Occipital lobe (tissue), 2 donors: Measurements from ENCODE around the gene KRT85. TPM values are rescaled to one million over a fixed set of nuclear protein-coding genes. Genes with fewer than 3 reads are reported as not detected.
"Not testable (repeated sequence)": the region's sequence is repeated elsewhere in the genome, so short reads cannot be mapped to it uniquely, and the experiment has no call there.

ENCODE experiments used
- DNase-seq: peaks from one replicate; lab custom pipeline; 2025; lab: John Stamatoyannopoulos, UW
- total RNA-seq: library from RNA; depleted of rRNA; stranded (reverse); fragments of >200 nt; gene quantifications from one replicate; pipeline ENCODE4 v1.2.3, GENCODE V29; 2014

Gene KRT85
- total RNA-seq, 1 donor from 2014 or later = not detected

DNA sequence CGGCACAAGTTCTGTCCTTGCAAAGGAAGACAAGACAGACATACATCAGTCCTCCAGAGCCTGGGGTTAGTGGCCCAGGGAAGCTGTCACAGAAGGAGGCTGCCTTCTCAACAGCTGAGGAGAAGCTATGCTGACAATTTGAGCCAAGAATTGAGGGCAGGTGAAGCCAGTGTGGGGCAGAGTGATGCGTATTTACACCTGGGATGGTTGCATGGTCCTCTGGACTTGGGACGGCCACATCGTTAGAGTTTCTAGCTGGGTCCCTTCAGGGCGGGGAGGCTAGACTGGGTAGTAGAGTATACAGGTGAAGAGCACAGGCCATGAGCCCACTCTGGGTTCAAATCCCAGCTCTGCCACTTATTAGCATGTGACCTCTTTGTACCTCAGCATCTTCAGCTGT, 16.5 kb downstream of the KRT85 start:
- no peak for DNase-seq

DNA sequence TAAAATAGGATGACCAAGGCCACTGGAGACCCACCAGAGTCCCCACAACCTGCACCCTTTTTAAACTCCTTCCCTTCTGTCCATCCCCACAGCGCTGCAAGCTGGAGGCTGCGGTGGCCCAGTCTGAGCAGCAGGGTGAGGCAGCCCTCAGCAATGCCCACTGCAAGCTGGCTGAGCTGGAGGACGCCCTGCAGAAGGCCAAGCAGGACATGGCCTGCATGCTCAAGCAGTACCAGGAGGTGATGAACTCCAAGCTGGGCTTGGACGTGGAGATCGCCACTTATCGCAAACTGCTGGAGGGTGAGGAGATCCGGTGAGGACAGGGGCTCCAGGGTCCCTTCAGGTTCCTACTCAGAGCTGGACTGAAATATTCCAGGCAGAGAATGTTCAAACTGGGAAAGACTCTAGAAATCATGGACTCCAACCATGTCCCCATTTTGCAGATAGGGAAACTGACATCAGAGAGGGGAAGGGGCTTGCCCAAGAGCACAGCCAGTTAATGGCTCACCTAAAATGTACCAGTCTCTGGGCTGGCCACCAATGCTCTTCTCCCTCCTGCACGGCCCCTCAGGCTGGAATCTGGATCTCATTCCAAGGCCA, 17.2 kb downstream of the KRT85 start:
- no peak for DNase-seq

DNA sequence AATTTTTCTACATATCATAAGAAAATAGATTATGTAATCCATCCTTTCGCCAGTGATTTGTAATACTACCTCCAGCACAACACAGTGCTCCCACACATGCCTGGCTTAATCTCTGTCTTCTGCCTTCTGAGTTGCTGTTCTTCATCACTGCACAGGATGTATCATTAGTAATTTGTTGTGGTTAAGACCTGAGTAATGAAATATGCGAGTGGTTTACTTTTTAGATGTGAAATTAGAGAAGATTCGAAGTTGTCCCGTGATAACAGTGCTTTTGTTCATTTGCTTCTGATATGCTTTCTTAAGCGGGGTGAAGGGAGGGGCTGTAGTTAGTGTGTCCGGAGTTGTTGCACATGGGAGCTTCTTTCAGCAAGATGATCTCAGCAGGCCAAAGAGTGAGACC, 18.1 kb downstream of the KRT85 start:
- no peak for DNase-seq

DNA sequence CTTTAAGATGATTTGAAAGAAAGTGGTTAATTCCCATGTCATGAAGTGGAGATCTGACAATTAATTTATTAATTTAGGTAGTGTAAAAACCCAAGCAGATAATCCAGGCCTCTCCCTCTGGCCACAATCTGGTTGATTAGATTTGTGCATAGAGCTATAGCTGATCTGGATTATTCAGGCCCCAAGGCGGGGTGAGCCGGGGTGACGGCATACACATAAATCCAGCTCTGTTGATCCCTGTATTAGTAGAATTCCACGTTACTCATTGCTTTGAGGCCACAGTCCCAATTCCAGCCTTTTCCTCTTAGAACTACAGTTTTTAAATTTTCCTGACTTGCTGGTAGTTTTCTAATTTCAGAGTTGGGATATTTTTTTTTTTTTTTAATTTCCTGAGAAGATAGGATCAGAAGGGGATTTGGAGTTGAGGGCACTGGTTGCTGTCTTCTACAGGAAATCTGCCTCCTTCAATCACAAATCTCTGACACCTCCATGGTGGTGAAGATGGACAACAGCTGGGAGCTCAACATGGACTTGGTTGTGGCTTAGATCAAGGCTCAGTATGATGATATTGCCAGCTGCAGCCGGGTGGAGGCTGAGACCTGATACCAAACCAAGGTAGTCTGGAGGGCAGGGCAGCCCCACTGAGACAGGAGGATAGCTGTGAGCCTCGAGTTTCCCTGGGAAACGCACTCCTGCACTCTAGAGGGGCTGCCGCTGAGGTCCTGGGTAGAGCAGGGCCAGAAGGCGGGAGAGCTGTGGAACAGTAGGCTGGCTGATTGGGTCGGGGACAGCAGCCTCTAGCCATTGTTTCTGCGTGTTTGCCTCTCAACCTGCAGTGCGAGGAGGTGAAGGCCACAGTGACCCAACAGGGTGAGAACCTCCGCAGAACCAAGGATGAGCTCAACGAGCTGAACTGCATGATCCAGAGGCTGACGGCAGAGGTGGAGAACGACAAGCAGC, 19.4 kb downstream of the KRT85 start:
- DNase-seq = no peak

DNA sequence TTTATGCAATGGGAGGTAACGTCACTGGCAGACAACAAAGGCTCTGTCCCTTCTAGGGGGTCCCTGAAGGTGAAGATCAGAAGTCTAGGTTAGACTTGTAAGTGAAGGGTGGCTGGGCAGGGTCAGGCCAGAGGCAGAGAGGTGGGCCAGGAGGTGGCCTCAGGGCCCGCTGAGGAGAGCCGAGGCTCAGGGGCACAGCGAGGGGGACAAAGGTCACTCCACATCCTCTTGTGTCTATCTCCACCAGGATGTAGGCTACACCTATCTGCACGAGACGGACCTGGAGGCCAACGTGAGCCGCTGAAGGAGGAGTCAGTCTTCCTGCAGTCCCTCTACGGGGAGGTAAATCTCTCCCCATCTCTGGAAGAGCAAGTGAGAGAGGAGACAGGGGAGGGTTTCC, 20.3 kb downstream of the KRT85 start:
- no peak for DNase-seq

DNA sequence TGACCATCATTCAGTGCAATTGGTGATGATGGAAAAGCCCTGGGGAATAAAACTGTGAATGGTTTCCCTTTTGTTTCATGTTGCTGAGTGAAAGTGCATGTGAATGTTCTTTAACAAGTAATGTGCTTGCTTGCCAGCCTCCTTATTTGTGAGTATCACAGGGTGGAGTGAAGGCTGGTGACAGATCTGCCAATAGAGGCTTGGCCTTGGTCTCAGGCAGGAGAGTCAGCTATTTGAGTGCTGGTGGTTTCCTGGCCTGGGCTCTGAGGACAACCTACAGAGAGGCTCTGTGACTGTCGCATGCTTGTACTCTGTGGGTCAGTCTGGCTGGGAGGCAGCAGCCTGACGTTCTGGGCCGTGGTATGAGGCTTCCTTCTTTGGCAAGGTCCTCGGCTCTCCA, 20.7 kb downstream of the KRT85 start:
- no peak for DNase-seq

DNA sequence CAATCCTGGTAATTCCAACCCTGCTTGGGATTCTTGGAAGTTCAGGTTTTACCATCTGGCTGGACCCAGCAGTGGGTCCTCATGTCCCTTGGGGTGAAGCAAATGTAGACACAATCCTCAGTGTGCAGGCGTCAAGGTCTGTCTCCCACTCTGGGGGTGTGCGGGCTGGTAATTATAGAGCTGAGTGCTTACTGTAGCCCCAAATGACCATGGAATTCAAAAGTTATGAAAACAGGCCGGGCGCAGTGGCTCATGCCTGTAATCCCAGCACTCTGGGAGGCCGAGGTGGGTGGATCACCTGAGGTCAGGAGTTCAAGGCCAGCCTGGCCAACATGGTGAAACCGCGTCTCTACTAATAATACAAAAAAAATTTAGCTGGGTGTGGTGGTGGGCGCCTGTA, 22.2 kb downstream of the KRT85 start:
- DNase-seq = not testable (repeated sequence)

DNA sequence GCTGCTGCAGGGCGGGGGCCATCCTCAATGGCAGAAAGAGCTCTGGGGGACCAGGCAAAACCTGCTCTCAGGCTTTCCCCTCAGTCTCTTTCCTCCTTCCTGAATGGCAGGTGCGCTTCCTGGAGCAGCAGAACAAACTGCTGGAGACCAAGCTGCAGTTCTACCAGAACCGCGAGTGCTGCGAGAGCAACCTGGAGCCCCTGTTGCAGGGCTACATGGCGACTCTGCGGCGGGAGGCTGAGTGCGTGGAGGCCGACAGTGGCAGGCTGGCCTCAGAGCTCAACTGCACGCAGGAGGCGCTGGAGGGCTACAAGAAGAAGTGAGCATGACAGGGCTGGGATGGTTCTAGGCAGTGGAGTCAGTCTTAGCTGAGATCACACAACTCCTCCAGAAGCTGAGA, 23.2 kb downstream of the KRT85 start:
- DNase-seq = no peak

DNA sequence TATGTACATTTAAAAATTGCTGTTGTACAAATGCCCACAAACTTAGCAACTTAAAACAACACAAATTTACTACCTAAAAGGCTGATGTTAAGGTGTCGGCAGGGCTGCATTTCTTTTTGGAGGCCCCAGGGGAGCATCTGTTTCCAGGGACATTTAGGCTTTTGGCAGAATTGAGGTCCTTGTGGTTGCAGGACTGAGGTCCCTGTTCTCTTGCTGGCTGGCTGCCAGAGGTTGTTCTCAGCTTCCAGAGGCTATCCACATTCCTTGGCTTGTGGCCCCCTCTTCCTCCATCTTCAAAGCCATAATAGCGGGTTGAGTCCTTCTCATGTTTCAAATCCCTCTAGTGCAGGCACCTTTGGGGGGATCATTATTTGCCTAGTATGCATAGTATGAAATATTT, 23.7 kb downstream of the KRT85 start:
- DNase-seq = no peak

DNA sequence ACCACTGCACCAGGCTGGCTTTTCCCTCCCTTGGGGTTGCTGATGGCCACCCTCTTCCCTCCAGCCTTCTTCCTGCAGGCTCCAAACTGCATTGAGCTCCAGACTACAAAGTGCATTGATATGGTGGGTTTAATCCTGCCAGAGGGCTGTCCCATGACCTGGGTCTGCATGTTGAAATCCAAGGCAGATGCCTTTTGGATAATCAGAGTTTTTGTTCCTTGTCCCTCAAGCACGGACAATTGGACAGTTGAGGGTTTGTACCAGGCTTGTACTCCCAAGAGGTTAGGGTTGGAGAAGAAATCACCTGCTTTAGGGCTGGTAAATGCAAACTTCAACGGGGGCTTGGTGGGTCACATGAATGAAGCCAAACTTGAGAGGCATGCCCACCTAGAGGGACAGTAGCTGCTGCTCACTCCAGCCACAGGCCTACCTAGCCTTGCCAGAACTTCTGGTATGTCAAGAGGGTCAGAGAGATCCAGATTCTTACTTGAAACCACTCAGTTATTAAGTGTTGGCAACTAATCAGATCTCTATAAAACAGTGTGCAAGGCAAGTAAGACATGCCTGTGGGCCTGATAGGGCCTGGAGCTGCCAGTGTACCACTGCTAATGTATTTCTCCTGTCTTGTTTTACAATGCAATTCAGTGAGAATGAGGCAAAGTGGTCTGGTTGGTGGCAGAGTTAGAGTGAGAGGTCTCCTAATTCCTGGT, 24.3 kb downstream of the KRT85 start:
- no peak for DNase-seq

DNA sequence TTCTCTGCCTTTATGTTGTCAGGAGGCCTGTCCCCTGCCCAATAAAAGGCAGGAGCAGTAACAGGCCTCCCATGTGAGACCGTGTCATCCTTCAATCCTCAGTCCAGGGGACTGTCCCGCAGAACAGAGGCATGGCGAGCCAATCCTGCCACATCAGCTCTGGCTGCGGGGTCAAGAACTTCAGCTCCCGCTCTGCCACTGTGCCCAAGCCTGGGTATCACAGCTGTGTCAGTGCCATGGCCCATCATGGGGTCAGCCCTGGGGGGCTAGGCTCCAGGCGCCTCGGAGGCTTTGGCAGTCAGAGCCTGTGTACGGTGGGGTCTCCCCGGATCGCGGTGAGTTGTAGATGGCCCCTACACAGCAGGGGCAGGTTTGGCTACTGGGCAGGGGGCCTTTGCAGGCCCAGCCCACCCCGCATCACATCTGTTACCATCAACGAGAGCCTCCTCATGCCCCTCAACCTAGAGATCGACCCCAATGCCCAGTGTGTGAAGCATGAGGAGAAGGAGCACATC, 26.2 kb downstream of the KRT85 start:
- no peak for DNase-seq

DNA sequence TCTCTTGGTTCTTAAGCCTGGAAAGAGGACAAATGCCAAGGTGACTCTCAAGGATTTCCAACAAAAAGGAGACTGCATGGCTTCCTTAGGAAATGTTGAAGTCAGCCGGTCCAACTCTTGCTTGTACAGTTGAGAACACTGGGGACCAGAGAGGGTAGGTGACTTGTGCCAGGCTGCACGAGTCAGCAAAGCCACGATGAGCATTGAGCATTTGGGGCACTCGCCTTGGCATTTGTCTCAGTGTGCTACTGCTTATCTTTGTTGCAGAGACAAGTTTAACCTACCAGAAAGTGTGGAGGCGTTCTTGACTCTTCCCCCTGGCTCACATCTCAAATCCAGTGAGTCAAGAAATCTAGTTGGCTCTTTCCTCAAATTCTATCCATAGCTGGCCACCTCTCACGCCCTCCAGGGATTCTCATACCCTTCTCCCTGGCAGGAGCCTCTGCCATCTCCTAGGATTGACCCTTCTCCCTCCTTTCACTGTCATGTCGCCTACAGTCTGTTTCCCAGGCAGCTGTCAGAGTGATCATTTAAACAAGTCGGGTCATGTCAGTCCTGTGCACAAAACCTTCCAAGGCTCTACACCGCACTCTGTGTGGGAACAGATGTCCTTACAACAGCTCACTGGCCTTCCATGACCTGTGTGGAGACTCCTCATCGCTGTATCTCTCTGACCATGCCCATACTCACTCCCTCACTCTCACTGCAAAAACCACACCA, 28.9 kb downstream of the KRT85 start:
- DNase-seq = no peak

DNA sequence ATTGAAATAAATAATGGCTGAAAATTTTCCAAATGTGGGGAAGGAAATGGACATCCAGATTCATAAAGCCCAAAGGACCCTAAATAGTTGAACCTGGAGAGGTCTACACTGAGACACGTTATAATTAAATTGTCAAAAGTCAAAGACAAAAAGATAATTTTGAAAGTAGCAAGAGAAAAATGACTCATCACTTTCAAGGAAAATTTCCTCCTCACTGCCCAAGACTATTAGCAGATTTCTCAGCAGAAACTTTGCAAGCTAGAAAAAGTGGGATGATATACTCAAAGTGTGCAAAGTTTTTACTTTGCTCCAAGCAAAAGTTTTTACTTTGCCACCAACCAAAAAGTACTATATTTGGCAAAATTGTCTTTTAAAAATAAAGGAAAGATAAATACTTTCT, 30.2 kb downstream of the KRT85 start:
- no peak for DNase-seq

DNA sequence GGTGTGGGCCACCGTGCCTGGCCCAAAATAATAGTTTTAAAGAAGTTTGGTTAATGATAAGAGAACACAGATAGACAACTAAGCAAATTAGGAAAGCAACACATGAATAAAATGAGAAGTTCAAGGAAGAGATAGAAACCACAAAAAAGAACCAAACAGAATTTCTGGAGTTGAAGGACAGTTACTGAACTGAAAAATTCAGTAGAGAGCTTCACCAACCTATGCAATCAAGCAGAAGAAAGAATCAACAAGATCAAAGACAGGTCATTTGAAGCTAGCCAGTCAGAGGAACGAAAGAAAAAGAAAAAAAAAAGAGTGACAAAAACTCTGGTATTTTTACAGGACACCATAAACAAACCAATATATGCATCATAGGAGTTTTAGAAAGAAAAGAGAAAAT, 30.6 kb downstream of the KRT85 start:
- no peak for DNase-seq

DNA sequence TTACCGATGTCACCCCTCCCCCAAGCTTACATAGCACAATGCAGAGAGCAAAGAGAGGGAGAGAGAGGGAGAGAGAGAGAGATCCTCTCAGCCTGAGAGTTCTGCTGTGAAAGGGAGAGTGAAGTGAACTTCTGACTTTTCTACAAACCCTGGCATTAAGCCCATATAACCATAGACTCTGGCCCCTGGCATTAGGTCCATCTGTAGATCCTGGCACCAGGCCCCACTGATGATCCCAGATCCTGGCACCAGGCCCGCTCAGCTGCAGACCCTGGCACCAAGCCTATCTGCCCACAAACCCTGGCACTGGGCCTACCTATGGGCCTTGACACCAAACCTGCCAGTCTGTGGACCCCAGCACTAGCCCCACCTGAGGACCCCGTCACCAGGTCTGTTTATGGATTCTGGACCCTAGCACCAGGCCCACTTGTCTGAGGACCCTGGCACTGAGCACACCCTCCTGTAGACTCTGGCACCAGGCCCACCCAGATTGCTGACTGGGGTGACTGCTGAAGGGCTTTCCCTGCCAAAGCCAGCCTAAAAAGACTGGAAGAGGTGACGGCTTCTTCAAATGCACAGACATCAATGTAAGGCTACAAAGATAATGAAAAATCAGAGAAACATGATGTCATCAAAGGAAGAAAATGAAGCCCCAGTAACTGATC, 31.6 kb downstream of the KRT85 start:
- no peak for DNase-seq

DNA sequence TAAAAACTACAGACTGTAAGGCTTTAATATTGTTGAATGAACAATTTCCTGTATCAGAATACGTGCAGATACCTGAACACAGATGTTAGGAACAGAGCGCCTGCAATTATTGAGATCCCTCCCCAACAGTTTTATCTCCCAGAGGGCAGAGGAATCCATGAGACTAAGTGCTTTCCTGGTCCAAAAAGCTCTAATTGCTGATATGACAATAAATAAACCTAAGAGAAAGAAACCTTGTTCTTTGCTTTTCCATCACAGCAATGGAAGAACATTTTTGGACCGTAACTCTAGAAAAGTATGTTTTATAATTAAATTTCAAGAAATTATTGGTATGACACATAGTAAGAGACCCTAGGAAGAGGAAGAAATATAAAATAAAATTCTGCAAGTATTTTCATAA, 33.1 kb downstream of the KRT85 start:
- no peak for DNase-seq

DNA sequence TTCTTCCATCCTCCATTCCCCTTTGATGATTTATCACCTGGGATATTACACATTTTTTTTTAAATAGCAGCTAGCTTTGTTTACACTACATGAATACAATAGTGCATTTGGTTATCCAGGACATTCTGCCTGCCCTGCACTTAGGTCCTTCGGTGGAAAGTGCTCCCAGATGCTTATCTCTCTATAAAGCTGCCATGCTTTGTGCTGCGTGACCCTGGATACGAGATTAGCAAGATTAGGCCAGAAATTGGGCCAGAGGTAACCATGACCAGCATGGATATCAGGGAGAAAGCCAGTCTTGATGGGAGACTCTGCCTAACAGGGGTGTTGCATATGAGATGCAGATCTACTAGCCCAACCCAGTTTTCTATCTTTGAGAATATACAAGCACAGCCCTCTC, 34.0 kb downstream of the KRT85 start:
- DNase-seq = no peak

DNA sequence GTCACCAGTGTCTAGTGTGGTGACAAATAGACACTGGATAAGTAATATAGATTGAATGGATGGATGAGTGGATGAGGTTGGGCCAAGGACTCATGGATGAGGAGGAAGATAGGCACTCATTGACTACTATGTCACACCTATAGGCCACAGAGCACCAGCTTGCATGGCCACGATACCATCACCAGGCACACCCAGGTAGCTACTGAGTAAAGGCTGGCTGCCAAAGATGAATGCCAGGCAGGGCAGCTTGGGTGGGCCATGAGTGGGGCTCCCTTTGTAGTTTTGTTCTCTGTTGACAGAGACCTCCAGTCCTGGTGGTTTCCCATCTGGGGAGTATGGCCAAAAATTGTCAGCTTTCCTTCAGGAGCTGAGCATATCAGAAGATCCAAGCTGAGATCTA, 34.9 kb downstream of the KRT85 start:
- no peak for DNase-seq

DNA sequence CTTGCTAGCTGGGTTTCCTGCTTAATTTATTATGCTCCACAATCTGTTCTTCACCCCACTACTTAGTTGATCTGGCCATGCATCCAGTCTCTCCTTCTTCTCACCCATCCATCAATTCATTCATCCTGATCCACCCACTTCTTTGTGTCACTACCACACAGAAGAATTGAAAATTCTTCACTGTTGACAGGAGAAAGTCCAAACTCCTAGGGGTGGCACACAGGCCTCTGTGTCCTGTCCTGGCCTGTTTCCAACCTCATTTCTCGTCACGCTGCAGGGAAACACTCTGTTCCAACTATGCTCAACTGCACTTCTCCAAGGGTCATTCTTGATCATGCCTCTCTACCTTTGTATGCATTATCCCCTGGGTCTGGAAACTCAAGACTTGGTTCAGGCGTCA, 35.4 kb downstream of the KRT85 start:
- no peak for DNase-seq

DNA sequence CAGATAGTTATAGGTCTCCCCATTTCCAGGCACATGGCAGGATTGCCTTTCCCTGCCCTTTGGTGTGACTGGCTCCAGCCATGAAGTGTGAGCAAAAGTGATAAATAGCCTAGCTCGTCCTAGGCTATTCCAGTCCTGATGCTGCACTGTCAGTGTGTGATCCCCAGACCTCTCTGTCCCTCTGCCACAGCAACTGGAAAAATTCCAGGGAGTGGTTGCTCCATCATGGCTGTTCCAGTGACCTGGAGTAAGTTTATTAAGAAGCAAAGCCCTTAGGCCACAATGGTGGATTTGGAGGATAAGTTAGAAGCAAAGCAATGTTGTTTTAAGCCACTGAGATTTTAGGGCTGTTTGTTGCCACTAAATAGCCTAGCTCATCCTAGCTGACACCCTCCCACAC, 36.2 kb downstream of the KRT85 start:
- no peak for DNase-seq
